ENCODE results near the gene SYNCRIP. TPM values are rescaled to one million over a fixed set of nuclear protein-coding genes. Genes with fewer than 3 reads are reported as not detected.

Gene SYNCRIP
- total RNA-seq, 1 donor from 2014 or later, result 93.6 TPM

DNA sequence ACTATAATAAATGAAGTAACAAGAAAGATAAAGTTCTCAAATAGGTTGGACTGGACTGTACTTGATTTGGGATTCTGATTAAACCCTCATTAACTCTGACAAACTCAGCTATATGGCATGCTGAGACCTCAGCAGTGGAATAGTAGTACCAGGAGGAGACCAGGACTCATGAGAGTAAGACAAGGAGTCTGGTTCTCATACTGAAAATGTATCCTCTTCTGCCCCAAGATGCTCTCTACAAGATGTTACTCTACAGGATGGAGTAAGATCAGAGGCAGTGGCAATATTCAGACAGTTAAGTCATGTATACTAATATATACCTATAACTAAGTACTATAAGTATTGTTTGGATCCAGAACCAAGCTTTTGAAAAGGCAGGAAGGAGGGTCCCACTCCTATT, 31.9 kb upstream of the SYNCRIP start:
- Mint-ChIP-seq H3K27ac (ENCODE audit: unreplicated experiment) (no peak overlapping the region), H3K9me3 (ENCODE audit: unreplicated experiment) (peaks cover 5% of the 10 kb centered on the region), H3K36me3 (ENCODE audit: unreplicated experiment) (no peaks in the 10 kb centered on the region), H3K27me3 (ENCODE audit: unreplicated experiment) (peaks cover 6% of the 10 kb centered on the region), H3K4me1 (ENCODE audit: low read depth, unreplicated experiment) (peaks cover 20% of the 10 kb centered on the region), H3K4me3 (ENCODE audit: unreplicated experiment) (peak overlapping the region; percentile 50)
- no peak for DNase-seq
- TF ChIP-seq, protein P1, sequence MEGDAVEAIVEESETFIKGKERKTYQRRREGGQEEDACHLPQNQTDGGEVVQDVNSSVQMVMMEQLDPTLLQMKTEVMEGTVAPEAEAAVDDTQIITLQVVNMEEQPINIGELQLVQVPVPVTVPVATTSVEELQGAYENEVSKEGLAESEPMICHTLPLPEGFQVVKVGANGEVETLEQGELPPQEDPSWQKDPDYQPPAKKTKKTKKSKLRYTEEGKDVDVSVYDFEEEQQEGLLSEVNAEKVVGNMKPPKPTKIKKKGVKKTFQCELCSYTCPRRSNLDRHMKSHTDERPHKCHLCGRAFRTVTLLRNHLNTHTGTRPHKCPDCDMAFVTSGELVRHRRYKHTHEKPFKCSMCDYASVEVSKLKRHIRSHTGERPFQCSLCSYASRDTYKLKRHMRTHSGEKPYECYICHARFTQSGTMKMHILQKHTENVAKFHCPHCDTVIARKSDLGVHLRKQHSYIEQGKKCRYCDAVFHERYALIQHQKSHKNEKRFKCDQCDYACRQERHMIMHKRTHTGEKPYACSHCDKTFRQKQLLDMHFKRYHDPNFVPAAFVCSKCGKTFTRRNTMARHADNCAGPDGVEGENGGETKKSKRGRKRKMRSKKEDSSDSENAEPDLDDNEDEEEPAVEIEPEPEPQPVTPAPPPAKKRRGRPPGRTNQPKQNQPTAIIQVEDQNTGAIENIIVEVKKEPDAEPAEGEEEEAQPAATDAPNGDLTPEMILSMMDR (IDR thresholded peaks at IDR 0.05; ENCODE audit: partially characterized antibody, unreplicated experiment), result no peak

DNA sequence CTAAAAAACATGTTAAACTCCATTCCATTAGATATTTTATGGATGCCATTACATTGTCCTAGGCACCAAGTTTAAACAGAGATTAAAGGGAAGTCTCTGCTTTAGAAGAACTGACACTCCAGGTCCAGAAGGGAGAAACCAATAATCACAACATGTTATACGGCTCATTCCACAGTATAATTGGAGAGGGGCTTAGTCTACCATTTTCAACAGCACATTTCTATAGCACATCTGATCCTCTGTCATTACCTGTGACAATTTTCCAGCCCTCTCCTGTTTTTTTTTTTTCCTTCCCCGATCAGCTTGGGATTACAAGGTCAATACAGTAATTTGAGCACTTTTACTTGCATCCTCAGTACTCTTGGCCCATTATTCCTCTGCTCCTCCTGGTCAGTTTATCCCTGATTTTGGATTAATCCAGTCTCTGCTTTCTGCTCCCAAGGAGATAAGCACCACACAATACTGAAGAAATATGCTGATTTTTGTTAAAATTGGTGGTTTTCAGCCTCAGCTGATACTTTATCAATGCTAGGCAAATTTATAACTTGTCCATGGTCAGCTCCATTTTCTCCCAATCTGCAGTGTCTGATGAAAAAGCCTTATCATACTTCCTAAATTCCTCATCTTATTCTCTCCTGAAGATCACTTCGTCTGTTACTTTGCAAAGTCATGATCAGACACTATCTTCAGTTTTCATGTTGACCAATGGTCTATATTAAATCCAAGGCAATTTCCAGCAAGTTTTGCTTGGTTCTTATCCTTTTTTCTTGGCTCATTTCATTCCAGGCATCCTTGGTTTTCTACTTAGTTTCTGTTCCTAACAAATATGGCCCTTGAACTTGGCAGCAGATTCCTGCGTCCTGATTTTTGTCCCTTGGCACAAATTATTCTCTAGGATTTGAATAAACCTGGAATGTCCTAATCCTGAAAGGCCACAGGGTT, 30.8 kb upstream of the SYNCRIP start:
- no peak for DNase-seq
- Mint-ChIP-seq H3K4me3 (ENCODE audit: unreplicated experiment) (no peak overlapping the region), H3K9me3 (ENCODE audit: unreplicated experiment) (peaks cover 3% of the 10 kb centered on the region), H3K4me1 (ENCODE audit: low read depth, unreplicated experiment) (peaks cover 20% of the 10 kb centered on the region), H3K27me3 (ENCODE audit: unreplicated experiment) (peaks cover 5% of the 10 kb centered on the region), H3K36me3 (ENCODE audit: unreplicated experiment) (no peaks in the 10 kb centered on the region), H3K27ac (ENCODE audit: unreplicated experiment) (no peak overlapping the region)
- TF ChIP-seq, protein P1 (IDR thresholded peaks at IDR 0.05; ENCODE audit: partially characterized antibody, unreplicated experiment), result no peak

DNA sequence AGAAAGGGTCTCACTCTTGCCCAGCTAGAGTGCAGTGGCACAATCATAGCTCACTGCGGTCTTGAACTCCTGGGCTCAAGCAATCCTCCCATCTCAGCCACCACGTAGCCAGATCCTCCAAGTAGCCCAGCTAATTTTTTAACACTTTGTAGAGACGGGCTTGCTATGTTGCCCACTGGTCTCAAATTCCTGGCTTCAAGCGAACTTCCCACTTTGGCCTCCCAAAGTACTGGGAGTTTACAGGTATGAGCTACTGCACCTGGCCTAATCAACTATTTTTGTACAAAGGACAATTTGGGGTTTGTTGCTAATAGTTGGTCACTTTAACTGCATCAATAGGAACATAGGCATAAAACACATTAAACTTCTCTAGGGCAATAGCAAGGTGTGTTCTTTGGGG, 29.9 kb upstream of the SYNCRIP start:
- no peaks in the 10 kb centered on the region for H3K36me3 Mint-ChIP-seq (ENCODE audit: unreplicated experiment)
- peaks cover 20% of the 10 kb centered on the region for H3K4me1 Mint-ChIP-seq (ENCODE audit: low read depth, unreplicated experiment)
- no peak overlapping the region for H3K27ac Mint-ChIP-seq (ENCODE audit: unreplicated experiment)
- H3K27me3 Mint-ChIP-seq (ENCODE audit: unreplicated experiment), result peaks cover 2% of the 10 kb centered on the region
- H3K9me3 Mint-ChIP-seq (ENCODE audit: unreplicated experiment), result no peaks in the 10 kb centered on the region
- no peak overlapping the region for H3K4me3 Mint-ChIP-seq (ENCODE audit: unreplicated experiment)
- TF ChIP-seq, protein P1 (IDR thresholded peaks at IDR 0.05; ENCODE audit: partially characterized antibody, unreplicated experiment), result no peak
- DNase-seq, result no peak

DNA sequence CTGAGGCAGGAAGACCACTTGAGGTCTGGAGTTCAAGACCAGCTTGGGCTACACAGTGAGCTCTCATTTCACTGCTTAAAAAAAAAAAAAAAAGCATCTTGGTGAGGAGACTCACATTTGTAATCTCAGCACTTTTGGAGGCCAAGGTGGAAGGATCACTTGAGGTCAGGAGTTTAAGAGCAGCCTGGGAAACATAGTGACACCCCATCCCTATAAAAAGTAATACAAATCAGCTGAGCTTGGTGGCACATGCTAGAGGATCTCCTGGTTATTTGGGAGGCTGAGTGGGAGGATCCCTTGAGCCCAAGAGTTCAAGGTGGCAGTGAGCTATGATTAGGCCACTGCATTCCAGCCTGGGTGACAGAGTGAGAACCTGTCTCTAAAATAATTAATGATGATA, 29.4 kb upstream of the SYNCRIP start:
- peaks cover 2% of the 10 kb centered on the region for H3K27me3 Mint-ChIP-seq (ENCODE audit: unreplicated experiment)
- H3K4me3 Mint-ChIP-seq (ENCODE audit: unreplicated experiment), result no peak overlapping the region
- TF ChIP-seq, protein P1 (IDR thresholded peaks at IDR 0.05; ENCODE audit: partially characterized antibody, unreplicated experiment), result no peak
- DNase-seq, result no peak
- no peaks in the 10 kb centered on the region for H3K9me3 Mint-ChIP-seq (ENCODE audit: unreplicated experiment)
- H3K27ac Mint-ChIP-seq (ENCODE audit: unreplicated experiment), result no peak overlapping the region
- H3K4me1 Mint-ChIP-seq (ENCODE audit: low read depth, unreplicated experiment), result peaks cover 20% of the 10 kb centered on the region
- H3K36me3 Mint-ChIP-seq (ENCODE audit: unreplicated experiment), result no peaks in the 10 kb centered on the region

DNA sequence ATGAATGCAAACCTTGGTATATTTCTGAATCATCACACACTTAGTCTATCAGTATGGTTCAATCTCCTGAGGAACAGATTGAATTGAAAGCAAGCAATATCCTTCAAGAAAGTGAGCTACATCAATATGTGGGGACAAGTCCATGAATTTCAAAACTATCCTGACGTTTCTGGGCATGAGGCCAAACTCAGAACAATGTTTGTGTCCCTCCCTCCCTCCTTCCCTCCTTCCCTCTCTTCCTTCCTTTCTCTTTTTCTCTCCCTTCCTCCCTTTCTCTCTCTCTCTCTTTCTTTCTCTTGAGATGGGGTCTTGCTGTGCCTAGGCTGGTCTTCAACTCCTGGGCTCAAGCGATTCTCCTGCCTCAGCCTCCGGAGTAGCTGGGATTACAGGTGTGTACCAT, 27.9 kb upstream of the SYNCRIP start:
- no peaks in the 10 kb centered on the region for H3K9me3 Mint-ChIP-seq (ENCODE audit: unreplicated experiment)
- H3K27me3 Mint-ChIP-seq (ENCODE audit: unreplicated experiment), result no peaks in the 10 kb centered on the region
- TF ChIP-seq, protein P1 (IDR thresholded peaks at IDR 0.05; ENCODE audit: partially characterized antibody, unreplicated experiment), result no peak
- H3K36me3 Mint-ChIP-seq (ENCODE audit: unreplicated experiment), result no peaks in the 10 kb centered on the region
- H3K27ac Mint-ChIP-seq (ENCODE audit: unreplicated experiment), result no peak overlapping the region
- no peak overlapping the region for H3K4me3 Mint-ChIP-seq (ENCODE audit: unreplicated experiment)
- DNase-seq, result no peak
- H3K4me1 Mint-ChIP-seq (ENCODE audit: low read depth, unreplicated experiment), result peaks cover 8% of the 10 kb centered on the region

Measured in glutamatergic neuron (in vitro differentiated cells).